ENCODE data around the gene FNBP1.

GRCh38 chr9:129999141-129999510 lies 43.9 kb downstream of the FNBP1 start:
- TF ChIP-seq EZH2 (IDR thresholded peaks at IDR 0.05; ENCODE audit: insufficient read depth, poor library complexity, severe bottlenecking), result no peak
- no peak for TF ChIP-seq EZH2phosphoT487 (IDR thresholded peaks at IDR 0.05; ENCODE audit: insufficient read depth, low read depth)

All from GM23248 (cell line).